H54 (cell line): ENCODE results near the gene RIMS4.
"Not testable (repeated sequence)": the region's sequence is repeated elsewhere in the genome, so short reads cannot be mapped to it uniquely, and the experiment has no call there.

Experiments
- DNase-seq: peaks from one replicate; pipeline ENCODE4 v3.0.0; 2011; ENCODE audit warnings: low spot score, mixed read lengths; ENCODE audit not compliant: insufficient read length
- FAIRE-seq: peaks from 3 replicates; lab custom pipeline; 2011; peaks lifted over from hg19 to GRCh38; lab: Jason Lieb, UNC
- POLR2A ChIP-seq: IDR thresholded peaks from 2 replicates; pipeline ENCODE4 v1.6.1; 2011; ENCODE audit warnings: low read depth, mild to moderate bottlenecking, low read length

RIMS4 gene

GRCh38 chr20:44770484-44771171 is 39.7 kb downstream of the RIMS4 start:
- no peak for DNase-seq
- TF ChIP-seq POLR2A, result no peak
- no peak for FAIRE-seq

- DNase-seq (no peak), FAIRE-seq (no peak)
- TF ChIP-seq POLR2A, result no peak
These were observed 40.9 kb downstream of the RIMS4 start for GRCh38 chr20:44769481-44769863.

GRCh38 chr20:44768854-44769480 is 41.4 kb downstream of the RIMS4 start:
- no peak for FAIRE-seq
- TF ChIP-seq POLR2A, result no peak
- DNase-seq, result no peak

- TF ChIP-seq POLR2A, result no peak
- FAIRE-seq (no peak), DNase-seq (no peak)
These were observed 42.1 kb downstream of the RIMS4 start for GRCh38 chr20:44768256-44768655.

- FAIRE-seq, result no peak
- DNase-seq, result no peak
- TF ChIP-seq POLR2A, result no peak
These were observed 44.5 kb downstream of the RIMS4 start for GRCh38 chr20:44765701-44766347.

GRCh38 chr20:44765091-44765490 is 45.3 kb downstream of the RIMS4 start:
- DNase-seq, result no peak
- TF ChIP-seq POLR2A, result no peak
- FAIRE-seq, result no peak

- FAIRE-seq, result not testable (repeated sequence)
These were observed 46.5 kb downstream of the RIMS4 start for GRCh38 chr20:44763798-44764197.

GRCh38 chr20:44762466-44763140 is 47.7 kb downstream of the RIMS4 start:
- DNase-seq (no peak), FAIRE-seq (no peak)
- TF ChIP-seq POLR2A, result no peak

More at GRCh38 chr20:44763798-44764197, 46.5 kb downstream of the RIMS4 start:
- DNase-seq, result not testable (repeated sequence)

- no peak for TF ChIP-seq POLR2A
- no peak for DNase-seq
- no peak for FAIRE-seq
These were observed 48.9 kb downstream of the RIMS4 start for GRCh38 chr20:44761423-44761822.

- no peak for TF ChIP-seq POLR2A
- no peak for DNase-seq
- FAIRE-seq, result no peak
These were observed 50.8 kb downstream of the RIMS4 start for GRCh38 chr20:44759595-44759994.

GRCh38 chr20:44758247-44759101 is 51.9 kb downstream of the RIMS4 start:
- DNase-seq, result no peak
- TF ChIP-seq POLR2A, result no peak
- FAIRE-seq, result no peak

GRCh38 chr20:44756956-44757355 is 53.4 kb downstream of the RIMS4 start:
- DNase-seq (no peak), FAIRE-seq (no peak)
- no peak for TF ChIP-seq POLR2A

GRCh38 chr20:44756011-44756688 is 54.2 kb downstream of the RIMS4 start:
- no peak for TF ChIP-seq POLR2A
- FAIRE-seq (no peak), DNase-seq (no peak)
